Measurements from ENCODE around the gene GSN. TPM values are rescaled to one million over a fixed set of nuclear protein-coding genes. Genes with fewer than 3 reads are reported as not detected.
A peak's percentile ranks its signal among the peaks of the same experiment; 100 is the strongest.

The GSN gene
- total and polyA plus RNA-seq, 9 of the 15 experiments (the other 6 are each of a cell fraction or from before 2014, with no cell fraction given), result 0.39 to 16.6 (median 8.2) TPM

GRCh38 chr9:121289026-121289771 lies 21.2 kb downstream of the GSN start:
- no TSS peak for BruUV-seq (replicated peaks)
- in situ Hi-C loops (cut with MboI), result no loop called here
- peaks cover 46 to 57% of the 10 kb centered on the region in 2 experiments for H3K4me1 ChIP-seq (replicated peaks in 1 of 2; ENCODE audit: control insufficient read depth in 2 of 2, insufficient read depth in 2 of 2, low read length in 2 of 2)
- TF ChIP-seq SIN3B (IDR thresholded peaks at IDR 0.05; ENCODE audit: low read depth) (no peak), GATAD2A (IDR thresholded peaks at IDR 0.05) (no peak), DNMT1 (IDR thresholded peaks at IDR 0.05) (no peak), ID3 (CRISPR knock-in tag; IDR thresholded peaks at IDR 0.05) (no peak), ID3 (tag; IDR thresholded peaks at IDR 0.05) (0 out of 2 replicates have a peak, but pooled peaks have one; percentile 46), POLR2G (IDR thresholded peaks at IDR 0.05; ENCODE audit: low read depth, low read length) (no peak), ZNF384 (IDR thresholded peaks at IDR 0.05; ENCODE audit: low read depth, low read length) (no peak), RCOR1 (IDR thresholded peaks at IDR 0.05; ENCODE audit: borderline replicate concordance in 1 of 2, low read depth in 2 of 2, low read length in 2 of 2) (peak in 1 of 2 experiments; percentile 64; a peak in 2 of 4 replicates), ZNF24 (IDR thresholded peaks at IDR 0.05) (0 out of 2 replicates have a peak, but pooled peaks have one; percentile 34), ZKSCAN3 (CRISPR knock-in tag; IDR thresholded peaks at IDR 0.05) (peak; percentile 97), RBBP5 (IDR thresholded peaks at IDR 0.05; ENCODE audit: borderline replicate concordance, insufficient read depth, low read length, poor library complexity, severe bottlenecking) (peak; percentile 2), ZNF592 (IDR thresholded peaks at IDR 0.05) (0 out of 2 replicates have a peak, but pooled peaks have one; percentile 30), NR4A1 (CRISPR knock-in tag; IDR thresholded peaks at IDR 0.05) (no peak), NR4A1 (tag; IDR thresholded peaks at IDR 0.05) (0 out of 2 replicates have a peak, but pooled peaks have one; percentile 71)
- TF ChIP-seq, protein P1, sequence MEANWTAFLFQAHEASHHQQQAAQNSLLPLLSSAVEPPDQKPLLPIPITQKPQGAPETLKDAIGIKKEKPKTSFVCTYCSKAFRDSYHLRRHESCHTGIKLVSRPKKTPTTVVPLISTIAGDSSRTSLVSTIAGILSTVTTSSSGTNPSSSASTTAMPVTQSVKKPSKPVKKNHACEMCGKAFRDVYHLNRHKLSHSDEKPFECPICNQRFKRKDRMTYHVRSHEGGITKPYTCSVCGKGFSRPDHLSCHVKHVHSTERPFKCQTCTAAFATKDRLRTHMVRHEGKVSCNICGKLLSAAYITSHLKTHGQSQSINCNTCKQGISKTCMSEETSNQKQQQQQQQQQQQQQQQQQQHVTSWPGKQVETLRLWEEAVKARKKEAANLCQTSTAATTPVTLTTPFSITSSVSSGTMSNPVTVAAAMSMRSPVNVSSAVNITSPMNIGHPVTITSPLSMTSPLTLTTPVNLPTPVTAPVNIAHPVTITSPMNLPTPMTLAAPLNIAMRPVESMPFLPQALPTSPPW (CRISPR knock-in tag; IDR thresholded peaks at IDR 0.05), result peak; percentile 48; the same call in 1 of the 2 replicates

More at GRCh38 chr9:121289026-121289771, 21.2 kb downstream of the GSN start:
- Histone ChIP-seq H3K27me3 (ENCODE audit: control insufficient read depth in 2 of 2, insufficient read depth in 2 of 2, low read length in 2 of 2) (no peaks in the 10 kb centered on the region), H3K4me2 (ENCODE audit: insufficient read depth, low read length) (peak overlapping the region; percentile 25), H4K20me1 (replicated peaks; ENCODE audit: control insufficient read depth, insufficient read depth, low read length) (no peaks in the 10 kb centered on the region), H3K27ac (ENCODE audit: extremely low read depth, low read depth, low read length) (peak overlapping the region; percentile 93), H3K79me2 (ENCODE audit: control insufficient read depth, insufficient read depth, low read length) (no peaks in the 10 kb centered on the region), H3K4me3 (no peak overlapping the region), H3K9ac (ENCODE audit: insufficient read depth in 1 of 2, low read depth in 2 of 2, low read length in 2 of 2) (peak overlapping the region in 1 of 2 experiments; percentile 78; a peak in 1 of 4 replicates), H2AFZ (ENCODE audit: low read depth, low read length) (peak overlapping the region; percentile 78), H3K36me3 (ENCODE audit: control insufficient read depth, insufficient read depth, low read length) (no peaks in the 10 kb centered on the region; the same call in 2 of the 3 replicates), H3K9me3 (replicated peaks; ENCODE audit: control insufficient read depth, insufficient read depth, low read depth, low read length) (no peaks in the 10 kb centered on the region), H3K9me1 (ENCODE audit: control insufficient read depth, insufficient read depth, low read length) (peaks cover 10% of the 10 kb centered on the region)
- no peak for FAIRE-seq
- ChIA-PET POLR2A (interaction anchor here (0.5 kb wide), 1 partner anchor 12 kb away, joined by 4 read pairs; no protein-coding TSS in a partner anchor), CTCF (ENCODE audit: low intra/inter-chr PET ratio) (interaction anchor here (0.6 kb wide), 1 partner anchor 569 kb away, joined by 3 read pairs; no protein-coding TSS in a partner anchor)
- 30% methylated on average over 8 of the region's 10 CpGs for WGBS (ENCODE audit: insufficient coverage, low coverage, missing lambda C conversion rate)
- no peak for DNase-seq (ENCODE audit: extremely low read depth in 1 of 4, low spot score in 3 of 4)
- intact Hi-C loops (cut with micrococcal nuclease), result no loop called here
- no peak for ATAC-seq

Measured in K562 (cell line).